Measurements from ENCODE around the gene CELF6. TPM values are rescaled to one million over a fixed set of nuclear protein-coding genes. Genes with fewer than 3 reads are reported as not detected.

CELF6 gene
- total and polyA plus RNA-seq, 2 experiments from 2014 or later, result 0.14 TPM; not detected in 1

Other genes starting within 250 kb of the CELF6 start
- gene MYO9A, start 202.0 kb downstream of the CELF6 start, total RNA-seq (2014; rRNA removed; shearing (Covaris generic)), result 30.2 and 32.8 TPM in 2 replicates
- gene MYO9A, start 202.0 kb downstream of the CELF6 start, polyA plus RNA-seq (2016; fragmentation: Nextera tagmentation; extraction: Ambion mirVana), result 8.1 and 11.6 TPM in 2 replicates
- gene SENP8, start 201.8 kb downstream of the CELF6 start, total RNA-seq (2014; rRNA removed; shearing (Covaris generic)), result 4.9 and 7.7 TPM in 2 replicates
- gene SENP8, start 201.8 kb downstream of the CELF6 start, polyA plus RNA-seq (2016; fragmentation: Nextera tagmentation; extraction: Ambion mirVana), result 2.8 and 3.1 TPM in 2 replicates
- 2.8 and 3.3 TPM in 2 replicates for gene GRAMD2A, start 122.4 kb downstream of the CELF6 start, total RNA-seq (2014; rRNA removed; shearing (Covaris generic))
- gene GRAMD2A, start 122.4 kb downstream of the CELF6 start, polyA plus RNA-seq (2016; fragmentation: Nextera tagmentation; extraction: Ambion mirVana), result 0.70 and 0.71 TPM in 2 replicates
- 1,067 and 1,137 TPM in 2 replicates for gene PKM, start 89.0 kb downstream of the CELF6 start, total RNA-seq (2014; rRNA removed; shearing (Covaris generic))
- gene PKM, start 89.0 kb downstream of the CELF6 start, polyA plus RNA-seq (2016; fragmentation: Nextera tagmentation; extraction: Ambion mirVana), result 432 and 445 TPM in 2 replicates
- 17.8 and 28.1 TPM in 2 replicates for gene PARP6, start 47.6 kb downstream of the CELF6 start, total RNA-seq (2014; rRNA removed; shearing (Covaris generic))
- 18.3 and 27.6 TPM in 2 replicates for gene PARP6, start 47.6 kb downstream of the CELF6 start, polyA plus RNA-seq (2016; fragmentation: Nextera tagmentation; extraction: Ambion mirVana)
- 41.0 and 43.8 TPM in 2 replicates for gene HEXA, start 55.9 kb upstream of the CELF6 start, total RNA-seq (2014; rRNA removed; shearing (Covaris generic))
- gene HEXA, start 55.9 kb upstream of the CELF6 start, polyA plus RNA-seq (2016; fragmentation: Nextera tagmentation; extraction: Ambion mirVana), result 37.0 and 43.0 TPM in 2 replicates
- gene TMEM202, start 78.1 kb upstream of the CELF6 start, total RNA-seq (2014; rRNA removed; shearing (Covaris generic)), result not detected in 2 replicates
- gene TMEM202, start 78.1 kb upstream of the CELF6 start, polyA plus RNA-seq (2016; fragmentation: Nextera tagmentation; extraction: Ambion mirVana), result not detected in 2 replicates
- gene ARIH1, start 154.2 kb upstream of the CELF6 start, total RNA-seq (2014; rRNA removed; shearing (Covaris generic)), result 48.6 and 55.3 TPM in 2 replicates
- 19.0 and 30.5 TPM in 2 replicates for gene ARIH1, start 154.2 kb upstream of the CELF6 start, polyA plus RNA-seq (2016; fragmentation: Nextera tagmentation; extraction: Ambion mirVana)